Stromal cell of bone marrow (primary cell): ENCODE data around the gene APOO.
A peak's percentile ranks its signal among the peaks of the same experiment; 100 is the strongest.

Experiments
- DNase-seq: peaks from one replicate; pipeline ENCODE4 v3.0.0-alpha.2; 2012; ENCODE audit warnings: low read depth

APOO gene

GRCh38 chrX:23907498-23908218 lies at the start of gene APOO, which contains the start of gene CXorf58:
APOO (minus strand) TSS chrX:23907938; CDS start chrX:23907702, 236 bp downstream.
CXorf58 (plus strand) TSS chrX:23908006; CDS start chrX:23910303, 2,297 bp downstream.
- peak; percentile 80 for DNase-seq

GRCh38 chrX:23954396-23954795 lies 46.7 kb upstream of the APOO start:
- DNase-seq: no peak

- DNase-seq: no peak
Observed at GRCh38 chrX:23953908-23954269, 46.2 kb upstream of the APOO start.

DNA sequence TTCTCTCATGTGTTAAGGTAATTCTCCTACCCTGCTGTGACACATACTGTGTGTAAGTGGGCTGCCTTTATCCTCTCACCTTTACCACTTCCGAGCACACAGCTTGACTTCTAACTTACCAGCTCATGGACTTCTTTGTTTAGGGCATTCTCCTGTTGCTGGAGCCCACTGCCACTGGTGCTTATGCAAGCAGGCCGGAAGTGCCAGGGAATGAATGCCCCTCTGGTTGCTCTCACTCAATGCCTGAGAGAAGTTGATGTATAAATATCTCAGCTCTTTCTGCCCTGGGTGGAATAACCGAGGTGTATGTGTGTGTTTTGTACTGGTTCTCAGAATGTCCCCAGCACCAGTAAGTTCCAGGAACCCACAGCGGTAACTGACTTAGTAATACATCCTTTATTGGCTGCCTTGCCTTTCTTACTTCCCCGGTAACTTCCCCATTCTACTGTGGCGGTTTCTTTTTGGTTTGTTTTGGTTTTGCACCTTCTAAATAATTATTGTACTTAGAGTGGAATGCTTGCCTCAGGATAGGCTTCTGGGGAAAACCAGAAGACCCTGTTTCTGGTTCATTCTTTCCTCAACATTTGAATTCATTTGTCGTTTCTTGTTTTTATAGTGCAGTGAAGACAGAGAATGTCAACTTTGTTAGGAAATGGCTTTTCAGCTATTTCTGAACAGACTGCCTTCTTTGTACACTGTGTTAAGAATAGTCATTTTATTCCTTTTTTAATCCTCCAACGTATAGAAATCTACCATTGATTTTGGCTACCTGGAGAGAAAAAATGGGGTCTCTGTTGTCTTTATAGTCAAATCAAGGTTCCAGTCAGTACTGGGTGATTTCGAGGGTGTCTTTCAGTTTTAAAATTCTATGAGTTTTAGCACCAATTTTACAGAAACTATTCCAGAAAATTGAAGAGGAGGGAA lies 45.5 kb upstream of the APOO start:
- no peak for DNase-seq

DNA sequence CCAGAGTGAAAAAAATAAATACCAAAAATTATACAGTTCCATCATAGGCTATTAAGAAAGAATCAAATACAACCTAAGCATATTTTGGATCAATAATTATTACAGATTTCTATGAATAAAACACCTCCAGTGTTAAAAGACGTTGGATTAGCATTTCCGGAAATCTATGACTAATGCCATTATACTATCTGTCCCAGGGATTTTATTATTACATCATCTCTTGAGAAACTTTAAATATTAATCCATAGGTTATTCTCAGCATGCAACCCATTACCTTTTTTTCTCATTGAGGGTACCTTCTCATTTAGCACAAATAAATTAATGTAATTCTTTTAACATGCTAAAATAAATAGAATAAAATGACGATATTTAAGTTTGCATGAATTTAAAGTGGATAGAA lies 44.7 kb upstream of the APOO start:
- DNase-seq: no peak

- no peak for DNase-seq
Observed at GRCh38 chrX:23945206-23945605, 37.5 kb upstream of the APOO start.

GRCh38 chrX:23944234-23944633 lies 36.5 kb upstream of the APOO start:
- no peak for DNase-seq

GRCh38 chrX:23939203-23939602 lies 31.5 kb upstream of the APOO start:
- DNase-seq: no peak

GRCh38 chrX:23938690-23939089 lies 31.0 kb upstream of the APOO start:
- no peak for DNase-seq

GRCh38 chrX:23937100-23937499 lies 29.4 kb upstream of the APOO start:
- DNase-seq: no peak

GRCh38 chrX:23936180-23936579 lies 28.4 kb upstream of the APOO start:
- DNase-seq: no peak

DNA sequence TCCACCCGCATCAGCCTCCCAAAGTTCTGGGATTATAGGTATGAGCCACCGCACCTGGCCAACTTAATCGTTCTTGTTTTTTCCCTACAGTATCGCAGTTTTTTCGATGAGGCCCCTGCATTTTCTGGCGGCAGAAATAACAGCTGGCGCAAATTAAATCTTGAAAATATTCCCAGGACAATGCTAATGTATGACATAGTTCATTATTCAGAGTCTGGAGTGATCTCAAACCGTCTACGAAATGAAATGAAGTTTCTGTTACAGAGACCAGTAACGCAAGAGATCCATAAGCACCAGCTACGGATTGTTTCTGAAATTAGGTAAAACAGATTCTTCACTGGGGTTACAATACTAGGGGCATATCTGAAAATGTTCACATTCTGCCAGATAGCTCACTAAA lies 27.4 kb upstream of the APOO start:
- no peak for DNase-seq

- DNase-seq: no peak
Observed at GRCh38 chrX:23932046-23932445, 24.3 kb upstream of the APOO start.

DNA sequence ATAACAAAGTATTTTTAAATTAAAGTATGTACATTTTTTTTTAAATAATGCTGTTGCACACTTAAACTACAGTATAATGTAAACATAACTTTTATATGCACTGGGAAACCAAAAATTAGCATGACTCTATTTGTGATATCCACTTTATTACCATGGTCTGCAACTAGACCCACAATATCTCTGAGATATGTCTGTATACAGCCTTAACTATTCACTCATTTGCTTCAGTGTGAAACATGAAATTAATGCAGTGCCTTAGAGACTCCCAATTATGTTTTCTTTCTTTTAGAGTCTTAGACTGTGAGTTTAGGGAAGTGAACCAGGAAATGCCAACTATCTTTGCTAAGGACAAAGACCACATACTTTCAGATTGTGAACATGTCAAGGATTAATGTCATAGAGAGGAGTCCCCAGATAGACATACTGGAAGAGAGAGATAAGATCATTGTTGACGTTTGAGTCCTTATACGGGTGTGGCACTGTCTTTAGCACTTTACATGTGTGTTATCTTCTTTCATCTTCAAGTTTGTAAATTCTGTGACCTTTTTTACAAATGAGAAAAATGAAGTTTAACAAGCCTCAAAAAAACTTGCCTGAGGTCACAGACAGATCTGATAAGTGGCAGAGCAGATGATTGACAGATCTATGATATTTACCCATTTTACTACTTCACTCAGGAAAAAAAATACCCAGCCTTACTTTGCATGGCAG lies 23.3 kb upstream of the APOO start:
- no peak for DNase-seq

DNA sequence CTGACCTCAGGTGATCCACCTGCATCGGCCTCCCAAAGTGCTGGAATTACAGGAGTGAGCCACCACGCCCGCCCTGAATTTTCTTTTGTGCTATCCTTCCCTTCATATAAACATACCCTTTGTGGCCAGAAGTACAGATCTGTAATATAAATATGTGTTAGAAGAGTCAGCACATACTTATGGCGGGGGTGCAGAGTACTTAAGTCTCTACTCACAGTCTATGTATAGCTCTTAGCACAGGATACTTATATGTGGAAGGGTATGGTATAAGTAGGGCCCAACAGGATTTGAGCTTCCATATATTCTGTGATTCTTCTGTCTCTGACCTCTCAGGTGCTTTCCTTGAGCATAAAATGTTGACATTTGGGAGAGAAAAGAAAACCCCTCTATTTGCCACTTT lies 18.3 kb upstream of the APOO start:
- no peak for DNase-seq

DNA sequence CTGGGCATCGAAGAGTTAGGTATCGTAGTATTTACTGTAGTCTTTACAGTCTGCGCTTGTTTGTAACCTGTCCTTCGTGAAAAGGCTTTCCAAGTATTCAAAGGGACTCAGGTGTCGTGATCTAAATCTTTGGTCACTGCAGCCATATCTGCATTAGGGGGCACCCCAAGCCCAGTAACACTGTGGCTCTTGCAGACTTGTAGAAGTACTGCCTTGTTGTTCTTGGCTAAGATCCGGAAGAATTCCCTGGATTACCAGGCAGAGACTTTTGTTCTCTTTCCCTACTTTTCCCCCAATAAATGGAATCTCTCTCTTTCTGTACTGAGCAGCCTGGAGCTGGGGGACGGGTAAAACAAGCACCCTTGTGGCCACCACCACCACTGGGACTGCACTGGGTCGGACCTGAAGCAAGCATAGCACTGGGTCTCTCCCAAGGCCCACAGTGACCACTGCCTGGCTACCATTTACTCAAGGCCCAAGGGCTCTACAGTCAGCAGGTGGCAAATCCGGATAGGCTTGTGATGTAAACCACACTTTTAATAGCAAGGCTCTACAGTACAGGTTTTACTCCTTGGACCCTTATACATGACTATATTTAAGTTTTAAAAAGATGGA lies 12.1 kb upstream of the APOO start:
- DNase-seq: no peak

GRCh38 chrX:23919148-23919547 lies 11.4 kb upstream of the APOO start:
- no peak for DNase-seq

DNA sequence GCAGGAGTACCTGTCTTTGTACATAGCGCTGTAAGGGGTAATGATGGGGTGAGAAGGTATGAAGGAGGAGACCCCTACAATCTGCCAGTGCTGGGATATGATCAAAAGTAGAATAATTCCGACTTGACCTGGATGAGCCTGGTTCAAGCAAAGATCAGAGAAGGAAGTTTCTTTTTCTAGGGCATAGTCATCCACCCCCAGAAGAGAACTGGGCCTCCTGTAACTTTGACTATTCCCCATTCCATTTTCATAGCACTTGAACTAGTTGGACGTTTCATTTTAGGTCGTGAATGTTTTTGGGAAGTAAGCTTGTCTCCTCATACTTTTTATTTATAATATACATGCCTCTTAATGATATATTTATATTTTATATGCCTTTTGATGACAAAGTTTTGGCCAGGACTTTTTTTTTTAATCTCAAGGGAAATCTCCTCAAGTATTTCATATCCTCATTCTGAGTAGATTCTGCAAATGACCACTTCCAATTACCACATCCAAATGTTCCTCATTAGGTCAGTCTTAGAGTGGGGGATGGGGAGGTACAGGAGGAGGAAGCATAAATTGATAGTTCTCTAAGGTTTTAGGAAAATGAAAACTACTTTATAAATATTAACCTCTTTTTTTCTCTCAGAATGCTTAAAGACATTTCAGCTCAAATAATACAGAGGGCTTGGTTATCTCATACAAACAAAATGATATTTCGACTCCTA lies 3.5 kb upstream of the APOO start:
- DNase-seq: no peak

DNA sequence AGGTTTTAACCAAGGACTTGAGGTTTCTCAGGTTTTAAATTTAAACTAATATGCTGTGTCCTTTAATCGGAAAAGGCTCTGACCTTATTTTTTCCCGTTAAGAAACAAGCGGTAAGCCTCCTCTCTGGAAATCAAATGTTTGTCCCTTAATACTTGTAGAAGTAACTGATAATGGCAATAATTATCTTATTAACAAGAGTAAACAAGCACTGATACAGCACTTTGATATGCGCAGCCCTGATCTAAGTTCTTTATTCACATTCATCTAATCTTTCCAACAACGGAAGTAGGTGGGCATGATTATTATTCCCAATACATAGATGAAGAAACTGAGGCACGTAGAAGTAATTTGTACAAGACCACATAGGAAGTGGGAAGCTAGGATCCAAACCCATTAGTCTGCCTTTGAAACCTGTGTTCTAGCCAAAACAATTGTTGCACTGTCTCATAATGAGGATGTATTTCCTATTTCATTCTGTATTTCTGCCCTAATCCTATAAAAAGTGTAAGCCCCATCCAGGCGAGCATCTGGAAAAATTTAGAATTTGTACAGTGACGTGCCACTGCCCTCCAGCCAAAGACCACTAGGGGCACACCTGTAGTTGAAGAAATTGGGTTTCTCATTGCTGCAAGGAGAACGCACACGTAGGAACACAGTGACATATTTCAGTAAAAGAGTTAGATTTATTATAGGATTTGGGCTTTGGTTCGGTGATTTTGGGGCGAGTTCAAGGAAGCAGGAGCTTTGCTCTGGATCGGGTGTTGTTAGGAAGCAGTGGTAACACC lies 674 bp upstream of the APOO start:
- DNase-seq: no peak

DNA sequence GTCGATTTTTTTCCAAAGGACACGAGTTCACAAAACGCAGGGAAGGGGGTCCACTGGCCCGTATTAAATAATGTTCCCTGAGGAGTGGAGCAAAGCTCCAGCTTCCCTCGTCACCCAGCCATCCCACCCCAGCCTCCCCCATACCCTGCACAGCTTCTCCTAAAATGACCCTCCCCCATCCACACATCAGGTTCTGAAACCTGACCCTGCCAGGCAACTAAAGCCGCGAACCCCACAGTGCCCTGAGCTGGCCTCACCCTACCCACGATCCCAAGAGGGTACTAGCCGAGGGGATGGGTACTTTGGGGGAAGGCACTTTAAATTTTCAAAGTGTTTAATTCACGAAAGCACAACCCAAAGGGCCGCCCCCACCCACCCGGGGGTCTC lies 634 bp downstream of the APOO start:
- DNase-seq: no peak

GRCh38 chrX:23904096-23904495 lies 3.6 kb downstream of the APOO start:
- DNase-seq: no peak
